ENCODE data around the gene LTBP1.

- TF ChIP-seq EP300 (IDR thresholded peaks at IDR 0.05): no peak
- TF ChIP-seq, protein P1, sequence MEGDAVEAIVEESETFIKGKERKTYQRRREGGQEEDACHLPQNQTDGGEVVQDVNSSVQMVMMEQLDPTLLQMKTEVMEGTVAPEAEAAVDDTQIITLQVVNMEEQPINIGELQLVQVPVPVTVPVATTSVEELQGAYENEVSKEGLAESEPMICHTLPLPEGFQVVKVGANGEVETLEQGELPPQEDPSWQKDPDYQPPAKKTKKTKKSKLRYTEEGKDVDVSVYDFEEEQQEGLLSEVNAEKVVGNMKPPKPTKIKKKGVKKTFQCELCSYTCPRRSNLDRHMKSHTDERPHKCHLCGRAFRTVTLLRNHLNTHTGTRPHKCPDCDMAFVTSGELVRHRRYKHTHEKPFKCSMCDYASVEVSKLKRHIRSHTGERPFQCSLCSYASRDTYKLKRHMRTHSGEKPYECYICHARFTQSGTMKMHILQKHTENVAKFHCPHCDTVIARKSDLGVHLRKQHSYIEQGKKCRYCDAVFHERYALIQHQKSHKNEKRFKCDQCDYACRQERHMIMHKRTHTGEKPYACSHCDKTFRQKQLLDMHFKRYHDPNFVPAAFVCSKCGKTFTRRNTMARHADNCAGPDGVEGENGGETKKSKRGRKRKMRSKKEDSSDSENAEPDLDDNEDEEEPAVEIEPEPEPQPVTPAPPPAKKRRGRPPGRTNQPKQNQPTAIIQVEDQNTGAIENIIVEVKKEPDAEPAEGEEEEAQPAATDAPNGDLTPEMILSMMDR (IDR thresholded peaks at IDR 0.05): no peak
Observed at GRCh38 chr2:33317369-33318007, 370.7 kb downstream of the LTBP1 start.

Data from suprapubic skin (tissue), 3 donors.